Stimulated activated CD4-positive, alpha-beta T cell treated with anti-CD3 and anti-CD28 coated beads, Interleukin-15, amount 100 ng/mL, for 24 hours (primary cell): Measurements from ENCODE around the gene PRDM16.

Experiments used
- DNase-seq: peaks from one replicate; pipeline ENCODE4 v3.0.0-alpha.2; 2020

Gene PRDM16

GRCh38 chr1:3111348-3112021, 42.5 kb downstream of the PRDM16 start:
- DNase-seq, result no peak

- DNase-seq, result no peak
Measured at GRCh38 chr1:3112526-3112925, 43.5 kb downstream of the PRDM16 start.

- DNase-seq, result no peak
Measured at GRCh38 chr1:3113047-3113740, 44.2 kb downstream of the PRDM16 start.

- DNase-seq, result no peak
Measured at GRCh38 chr1:3113741-3114056, 44.7 kb downstream of the PRDM16 start.

- no peak for DNase-seq
Measured at GRCh38 chr1:3114131-3114744, 45.2 kb downstream of the PRDM16 start.

GRCh38 chr1:3114846-3115245, 45.8 kb downstream of the PRDM16 start:
- no peak for DNase-seq

GRCh38 chr1:3115275-3116149, 46.5 kb downstream of the PRDM16 start:
- DNase-seq, result no peak

GRCh38 chr1:3116150-3116510, 47.1 kb downstream of the PRDM16 start:
- no peak for DNase-seq

GRCh38 chr1:3116560-3116959, 47.6 kb downstream of the PRDM16 start:
- DNase-seq, result no peak

GRCh38 chr1:3117879-3118278, 48.9 kb downstream of the PRDM16 start:
- no peak for DNase-seq

- DNase-seq, result no peak
Measured at GRCh38 chr1:3119061-3119460, 50.1 kb downstream of the PRDM16 start.

- no peak for DNase-seq
Measured at GRCh38 chr1:3119725-3120124, 50.7 kb downstream of the PRDM16 start.

- no peak for DNase-seq
Measured at GRCh38 chr1:3120140-3120539, 51.1 kb downstream of the PRDM16 start.

- no peak for DNase-seq
Measured at GRCh38 chr1:3120994-3121393, 52.0 kb downstream of the PRDM16 start.

- no peak for DNase-seq
Measured at GRCh38 chr1:3121401-3122210, 52.6 kb downstream of the PRDM16 start.

- DNase-seq, result no peak
Measured at GRCh38 chr1:3122311-3122710, 53.3 kb downstream of the PRDM16 start.

GRCh38 chr1:3124246-3124645, 55.2 kb downstream of the PRDM16 start:
- no peak for DNase-seq

- DNase-seq, result no peak
Measured at GRCh38 chr1:3125078-3125477, 56.1 kb downstream of the PRDM16 start.

- no peak for DNase-seq
Measured at GRCh38 chr1:3125546-3126368, 56.8 kb downstream of the PRDM16 start.

GRCh38 chr1:3126756-3127678, 58.0 kb downstream of the PRDM16 start:
- DNase-seq, result no peak

- no peak for DNase-seq
Measured at GRCh38 chr1:3127738-3128137, 58.7 kb downstream of the PRDM16 start.
